ENCODE measurements around the gene MAD1L1. TPM values are rescaled to one million over a fixed set of nuclear protein-coding genes. Genes with fewer than 3 reads are reported as not detected.

The MAD1L1 gene
- total RNA-seq, 2 experiments from 2014 or later: 157 to 160 TPM

GRCh38 chr7:2070151-2070763 lies 162.5 kb downstream of the MAD1L1 start:
- no peaks in the 10 kb centered on the region for H3K36me3 Mint-ChIP-seq (ENCODE audit: low read depth)
- Histone ChIP-seq H3K4me1 (ENCODE audit: insufficient read depth, low read length) (peaks cover 24% of the 10 kb centered on the region), H3K27ac (ENCODE audit: low read depth in 1 of 2, low read length in 2 of 2) (no peak overlapping the region), H3K36me3 (ENCODE audit: insufficient read depth, low read length) (no peaks in the 10 kb centered on the region), H3K9me3 (ENCODE audit: control insufficient read depth in 1 of 2, insufficient read depth in 1 of 2, low read length in 2 of 2) (no peaks in the 10 kb centered on the region), H3K27me3 (ENCODE audit: control insufficient read depth in 1 of 2, insufficient read depth in 2 of 2, low read length in 2 of 2) (no peaks in the 10 kb centered on the region), H3K4me3 (ENCODE audit: low read length) (no peak overlapping the region)
- no peak overlapping the region for H3K27ac Mint-ChIP-seq
- TF ChIP-seq, protein P1, sequence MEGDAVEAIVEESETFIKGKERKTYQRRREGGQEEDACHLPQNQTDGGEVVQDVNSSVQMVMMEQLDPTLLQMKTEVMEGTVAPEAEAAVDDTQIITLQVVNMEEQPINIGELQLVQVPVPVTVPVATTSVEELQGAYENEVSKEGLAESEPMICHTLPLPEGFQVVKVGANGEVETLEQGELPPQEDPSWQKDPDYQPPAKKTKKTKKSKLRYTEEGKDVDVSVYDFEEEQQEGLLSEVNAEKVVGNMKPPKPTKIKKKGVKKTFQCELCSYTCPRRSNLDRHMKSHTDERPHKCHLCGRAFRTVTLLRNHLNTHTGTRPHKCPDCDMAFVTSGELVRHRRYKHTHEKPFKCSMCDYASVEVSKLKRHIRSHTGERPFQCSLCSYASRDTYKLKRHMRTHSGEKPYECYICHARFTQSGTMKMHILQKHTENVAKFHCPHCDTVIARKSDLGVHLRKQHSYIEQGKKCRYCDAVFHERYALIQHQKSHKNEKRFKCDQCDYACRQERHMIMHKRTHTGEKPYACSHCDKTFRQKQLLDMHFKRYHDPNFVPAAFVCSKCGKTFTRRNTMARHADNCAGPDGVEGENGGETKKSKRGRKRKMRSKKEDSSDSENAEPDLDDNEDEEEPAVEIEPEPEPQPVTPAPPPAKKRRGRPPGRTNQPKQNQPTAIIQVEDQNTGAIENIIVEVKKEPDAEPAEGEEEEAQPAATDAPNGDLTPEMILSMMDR (IDR thresholded peaks at IDR 0.05): no peak
- ChIA-PET POLR2A (no interaction called here), CTCF (interaction anchor here (1.3 kb wide), 1 partner anchor 16 kb away, joined by 3 read pairs; no protein-coding TSS in a partner anchor)
- ATAC-seq (ENCODE audit: poor library complexity) (no peak), DNase-seq (no peak)
- intact Hi-C loops (cut with DNase I, micrococcal nuclease): no loop called here
- no peaks in the 10 kb centered on the region for H3K27me3 Mint-ChIP-seq
- no peaks in the 10 kb centered on the region for H3K9me3 Mint-ChIP-seq
- peaks cover 26% of the 10 kb centered on the region for H3K4me1 Mint-ChIP-seq (ENCODE audit: low read depth)
- H3K4me3 Mint-ChIP-seq: no peak overlapping the region

GRCh38 chr7:2069472-2069860 lies 163.3 kb downstream of the MAD1L1 start:
- H3K9me3 ChIP-seq (ENCODE audit: control insufficient read depth in 1 of 2, insufficient read depth in 1 of 2, low read length in 2 of 2): no peaks in the 10 kb centered on the region
- TF ChIP-seq, protein P1 (IDR thresholded peaks at IDR 0.05): no peak
- peaks cover 28% of the 10 kb centered on the region for H3K4me1 ChIP-seq (ENCODE audit: insufficient read depth, low read length)
- ChIA-PET CTCF (interaction anchor here (1.3 kb wide), 1 partner anchor 16 kb away, joined by 3 read pairs; no protein-coding TSS in a partner anchor), POLR2A (no interaction called here)
- H3K4me3 ChIP-seq (ENCODE audit: low read length): no peak overlapping the region
- ATAC-seq (ENCODE audit: poor library complexity) (no peak), DNase-seq (no peak)
- no peaks in the 10 kb centered on the region for H3K36me3 Mint-ChIP-seq (ENCODE audit: low read depth)
- no peak overlapping the region for H3K27ac ChIP-seq (ENCODE audit: low read depth in 1 of 2, low read length in 2 of 2)
- H3K27me3 ChIP-seq (ENCODE audit: control insufficient read depth in 1 of 2, insufficient read depth in 2 of 2, low read length in 2 of 2): no peaks in the 10 kb centered on the region
- H3K4me1 Mint-ChIP-seq (ENCODE audit: low read depth): peaks cover 26% of the 10 kb centered on the region
- no peaks in the 10 kb centered on the region for H3K27me3 Mint-ChIP-seq
- H3K36me3 ChIP-seq (ENCODE audit: insufficient read depth, low read length): no peaks in the 10 kb centered on the region
- no peaks in the 10 kb centered on the region for H3K9me3 Mint-ChIP-seq
- intact Hi-C loops (cut with DNase I, micrococcal nuclease): no loop called here
- no peak overlapping the region for H3K4me3 Mint-ChIP-seq
- H3K27ac Mint-ChIP-seq: no peak overlapping the region

DNA sequence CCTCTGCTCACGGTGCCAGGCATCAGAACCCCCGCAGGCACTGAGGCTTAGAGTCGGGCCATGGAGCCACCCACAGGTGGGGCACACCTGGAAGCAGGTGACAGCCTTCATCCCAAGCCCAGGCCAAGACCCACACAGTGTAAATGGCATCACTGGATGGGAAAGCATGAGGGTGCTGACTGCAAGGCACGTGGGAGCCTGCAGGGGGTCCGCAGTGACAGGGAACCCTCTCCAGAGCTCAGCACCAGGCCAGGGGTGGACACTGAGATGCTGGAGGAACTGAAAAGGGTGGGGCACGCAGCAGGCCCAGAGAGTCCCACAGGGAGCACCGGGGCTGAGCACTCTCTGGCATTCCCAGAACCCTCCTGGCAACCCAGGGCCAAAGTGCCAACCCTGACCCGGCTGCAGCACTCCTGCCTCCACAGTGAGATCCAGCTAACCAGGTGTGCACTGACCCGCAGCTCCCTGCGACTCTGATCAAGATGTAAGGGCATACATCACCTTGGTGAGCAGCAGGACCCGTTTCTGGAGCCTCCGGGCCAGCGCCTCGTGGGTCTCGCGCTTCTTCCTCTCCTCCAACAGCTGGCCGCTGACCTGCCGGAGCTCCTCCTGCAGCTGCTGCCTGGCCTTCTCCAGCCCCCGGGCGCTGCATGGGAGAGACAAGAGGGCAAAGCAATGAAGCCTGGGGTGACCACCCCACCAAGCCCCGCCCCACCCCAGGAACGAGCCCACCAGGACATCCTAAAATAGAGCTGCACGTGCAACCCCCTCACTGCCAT lies 163.9 kb downstream of the MAD1L1 start:
- TF ChIP-seq, protein P1 (IDR thresholded peaks at IDR 0.05): no peak
- Histone ChIP-seq H3K4me1 (ENCODE audit: insufficient read depth, low read length) (peaks cover 30% of the 10 kb centered on the region), H3K9me3 (ENCODE audit: control insufficient read depth in 1 of 2, insufficient read depth in 1 of 2, low read length in 2 of 2) (no peaks in the 10 kb centered on the region), H3K27me3 (ENCODE audit: control insufficient read depth in 1 of 2, insufficient read depth in 2 of 2, low read length in 2 of 2) (no peaks in the 10 kb centered on the region), H3K27ac (ENCODE audit: low read depth in 1 of 2, low read length in 2 of 2) (no peak overlapping the region), H3K36me3 (ENCODE audit: insufficient read depth, low read length) (no peaks in the 10 kb centered on the region), H3K4me3 (ENCODE audit: low read length) (no peak overlapping the region)
- ATAC-seq (ENCODE audit: poor library complexity): no peak
- Mint-ChIP-seq H3K9me3 (no peaks in the 10 kb centered on the region), H3K4me1 (ENCODE audit: low read depth) (peaks cover 27% of the 10 kb centered on the region), H3K36me3 (ENCODE audit: low read depth) (no peaks in the 10 kb centered on the region), H3K27ac (no peak overlapping the region), H3K27me3 (no peaks in the 10 kb centered on the region), H3K4me3 (no peak overlapping the region)
- intact Hi-C loops (cut with DNase I, micrococcal nuclease): no loop called here
- ChIA-PET CTCF (interaction anchor here (1.3 kb wide), 1 partner anchor 17 kb away, joined by 3 read pairs; no protein-coding TSS in a partner anchor), POLR2A (no interaction called here)
- no peak for DNase-seq
